OCI-LY3 (cell line): Measurements from ENCODE around the gene DOC2A.

Experiments
- EZH2phosphoT487 ChIP-seq: fragments of 200-600 bp; shearing (Covaris generic); IDR thresholded peaks from 2 replicates; pipeline ENCODE4 v1.6.1; 2018; ENCODE audit warnings: antibody characterized with exemption, mixed run types, low read depth
- TF ChIP-seq, protein P1 (sequence below): fragments of 200-600, 300-600 bp; sonication (generic); IDR thresholded peaks from 2 replicates; pipeline ENCODE4 v1.5.1; 2014; ENCODE audit warnings: antibody characterized with exemption, low read length, low read depth

DNA sequence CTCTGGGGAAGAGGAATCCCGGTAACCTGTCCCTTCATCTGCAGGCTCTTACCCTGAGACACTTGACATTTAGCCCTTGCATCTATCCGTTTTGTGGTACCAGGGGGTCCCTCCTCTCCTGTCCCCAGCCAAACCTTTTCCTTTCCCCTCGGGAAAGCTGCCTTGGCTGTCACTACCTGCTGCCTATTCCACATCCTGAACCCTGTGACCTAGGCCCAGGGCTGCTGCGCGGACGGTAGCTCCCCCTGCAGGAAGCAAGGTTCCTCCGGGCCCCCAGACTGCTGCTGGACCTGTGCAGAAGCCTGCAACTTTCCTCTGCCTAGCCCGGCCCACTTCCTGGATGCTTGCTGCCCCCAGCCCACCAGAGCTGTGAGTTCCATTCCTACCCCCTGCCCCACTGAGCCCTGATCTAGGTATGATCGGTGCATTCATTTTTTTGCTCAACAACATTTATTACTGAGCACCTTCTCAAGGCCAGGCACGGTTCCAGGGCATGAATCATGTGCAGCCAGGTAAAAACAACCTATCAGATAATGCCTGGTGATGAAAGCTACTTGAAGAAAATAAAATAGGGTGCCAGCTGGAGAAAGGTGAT, 44.2 kb upstream of the DOC2A start:
- TF ChIP-seq, protein P1, sequence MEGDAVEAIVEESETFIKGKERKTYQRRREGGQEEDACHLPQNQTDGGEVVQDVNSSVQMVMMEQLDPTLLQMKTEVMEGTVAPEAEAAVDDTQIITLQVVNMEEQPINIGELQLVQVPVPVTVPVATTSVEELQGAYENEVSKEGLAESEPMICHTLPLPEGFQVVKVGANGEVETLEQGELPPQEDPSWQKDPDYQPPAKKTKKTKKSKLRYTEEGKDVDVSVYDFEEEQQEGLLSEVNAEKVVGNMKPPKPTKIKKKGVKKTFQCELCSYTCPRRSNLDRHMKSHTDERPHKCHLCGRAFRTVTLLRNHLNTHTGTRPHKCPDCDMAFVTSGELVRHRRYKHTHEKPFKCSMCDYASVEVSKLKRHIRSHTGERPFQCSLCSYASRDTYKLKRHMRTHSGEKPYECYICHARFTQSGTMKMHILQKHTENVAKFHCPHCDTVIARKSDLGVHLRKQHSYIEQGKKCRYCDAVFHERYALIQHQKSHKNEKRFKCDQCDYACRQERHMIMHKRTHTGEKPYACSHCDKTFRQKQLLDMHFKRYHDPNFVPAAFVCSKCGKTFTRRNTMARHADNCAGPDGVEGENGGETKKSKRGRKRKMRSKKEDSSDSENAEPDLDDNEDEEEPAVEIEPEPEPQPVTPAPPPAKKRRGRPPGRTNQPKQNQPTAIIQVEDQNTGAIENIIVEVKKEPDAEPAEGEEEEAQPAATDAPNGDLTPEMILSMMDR = peak; percentile 65
- TF ChIP-seq EZH2phosphoT487 = no peak
